ENCODE data around the gene TAAR6.
"Not testable (repeated sequence)": the region's sequence is repeated elsewhere in the genome, so short reads cannot be mapped to it uniquely, and the experiment has no call there.

DNA sequence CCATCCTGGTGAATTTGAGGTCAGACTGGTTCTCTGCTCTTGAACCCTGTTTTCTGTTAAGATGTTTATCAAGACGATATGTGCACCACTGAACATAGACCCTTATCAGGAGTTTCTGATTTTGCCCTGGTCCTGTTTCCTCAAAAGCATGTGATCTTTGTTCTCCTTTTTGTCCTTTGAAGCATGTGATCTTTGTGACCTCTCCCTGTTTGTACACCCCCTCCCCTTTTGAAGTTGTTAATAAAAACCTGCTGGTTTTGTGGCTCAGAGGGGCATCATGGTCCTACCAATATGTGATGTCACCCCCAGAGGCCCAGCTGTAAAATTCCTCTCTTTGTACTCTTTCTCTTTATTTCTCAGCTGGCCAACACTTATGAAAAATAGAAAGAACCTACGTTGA, 35.6 kb upstream of the TAAR6 start:
- not testable (repeated sequence) for TF ChIP-seq JUND (IDR thresholded peaks at IDR 0.05); FOXA1 (IDR thresholded peaks at IDR 0.05); SP1 (IDR thresholded peaks at IDR 0.05); TAF1 (conservative IDR thresholded peaks at IDR 0.05); RAD21 (IDR thresholded peaks at IDR 0.05); HNF4A (conservative IDR thresholded peaks at IDR 0.05); RXRA (IDR thresholded peaks at IDR 0.05); EGR1 (IDR thresholded peaks at IDR 0.05; ENCODE audit: low read depth in 2 of 2)
- TF ChIP-seq, protein P1, sequence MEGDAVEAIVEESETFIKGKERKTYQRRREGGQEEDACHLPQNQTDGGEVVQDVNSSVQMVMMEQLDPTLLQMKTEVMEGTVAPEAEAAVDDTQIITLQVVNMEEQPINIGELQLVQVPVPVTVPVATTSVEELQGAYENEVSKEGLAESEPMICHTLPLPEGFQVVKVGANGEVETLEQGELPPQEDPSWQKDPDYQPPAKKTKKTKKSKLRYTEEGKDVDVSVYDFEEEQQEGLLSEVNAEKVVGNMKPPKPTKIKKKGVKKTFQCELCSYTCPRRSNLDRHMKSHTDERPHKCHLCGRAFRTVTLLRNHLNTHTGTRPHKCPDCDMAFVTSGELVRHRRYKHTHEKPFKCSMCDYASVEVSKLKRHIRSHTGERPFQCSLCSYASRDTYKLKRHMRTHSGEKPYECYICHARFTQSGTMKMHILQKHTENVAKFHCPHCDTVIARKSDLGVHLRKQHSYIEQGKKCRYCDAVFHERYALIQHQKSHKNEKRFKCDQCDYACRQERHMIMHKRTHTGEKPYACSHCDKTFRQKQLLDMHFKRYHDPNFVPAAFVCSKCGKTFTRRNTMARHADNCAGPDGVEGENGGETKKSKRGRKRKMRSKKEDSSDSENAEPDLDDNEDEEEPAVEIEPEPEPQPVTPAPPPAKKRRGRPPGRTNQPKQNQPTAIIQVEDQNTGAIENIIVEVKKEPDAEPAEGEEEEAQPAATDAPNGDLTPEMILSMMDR (IDR thresholded peaks at IDR 0.05; ENCODE audit: low read depth, low read length, missing input control) = not testable (repeated sequence)
- TF ChIP-seq, protein P2, sequence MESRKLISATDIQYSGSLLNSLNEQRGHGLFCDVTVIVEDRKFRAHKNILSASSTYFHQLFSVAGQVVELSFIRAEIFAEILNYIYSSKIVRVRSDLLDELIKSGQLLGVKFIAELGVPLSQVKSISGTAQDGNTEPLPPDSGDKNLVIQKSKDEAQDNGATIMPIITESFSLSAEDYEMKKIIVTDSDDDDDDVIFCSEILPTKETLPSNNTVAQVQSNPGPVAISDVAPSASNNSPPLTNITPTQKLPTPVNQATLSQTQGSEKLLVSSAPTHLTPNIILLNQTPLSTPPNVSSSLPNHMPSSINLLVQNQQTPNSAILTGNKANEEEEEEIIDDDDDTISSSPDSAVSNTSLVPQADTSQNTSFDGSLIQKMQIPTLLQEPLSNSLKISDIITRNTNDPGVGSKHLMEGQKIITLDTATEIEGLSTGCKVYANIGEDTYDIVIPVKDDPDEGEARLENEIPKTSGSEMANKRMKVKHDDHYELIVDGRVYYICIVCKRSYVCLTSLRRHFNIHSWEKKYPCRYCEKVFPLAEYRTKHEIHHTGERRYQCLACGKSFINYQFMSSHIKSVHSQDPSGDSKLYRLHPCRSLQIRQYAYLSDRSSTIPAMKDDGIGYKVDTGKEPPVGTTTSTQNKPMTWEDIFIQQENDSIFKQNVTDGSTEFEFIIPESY (IDR thresholded peaks at IDR 0.05) = not testable (repeated sequence)
- TF ChIP-seq, protein P3, sequence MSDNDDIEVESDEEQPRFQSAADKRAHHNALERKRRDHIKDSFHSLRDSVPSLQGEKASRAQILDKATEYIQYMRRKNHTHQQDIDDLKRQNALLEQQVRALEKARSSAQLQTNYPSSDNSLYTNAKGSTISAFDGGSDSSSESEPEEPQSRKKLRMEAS (IDR thresholded peaks at IDR 0.05) = not testable (repeated sequence)
- TF ChIP-seq, protein P4, sequence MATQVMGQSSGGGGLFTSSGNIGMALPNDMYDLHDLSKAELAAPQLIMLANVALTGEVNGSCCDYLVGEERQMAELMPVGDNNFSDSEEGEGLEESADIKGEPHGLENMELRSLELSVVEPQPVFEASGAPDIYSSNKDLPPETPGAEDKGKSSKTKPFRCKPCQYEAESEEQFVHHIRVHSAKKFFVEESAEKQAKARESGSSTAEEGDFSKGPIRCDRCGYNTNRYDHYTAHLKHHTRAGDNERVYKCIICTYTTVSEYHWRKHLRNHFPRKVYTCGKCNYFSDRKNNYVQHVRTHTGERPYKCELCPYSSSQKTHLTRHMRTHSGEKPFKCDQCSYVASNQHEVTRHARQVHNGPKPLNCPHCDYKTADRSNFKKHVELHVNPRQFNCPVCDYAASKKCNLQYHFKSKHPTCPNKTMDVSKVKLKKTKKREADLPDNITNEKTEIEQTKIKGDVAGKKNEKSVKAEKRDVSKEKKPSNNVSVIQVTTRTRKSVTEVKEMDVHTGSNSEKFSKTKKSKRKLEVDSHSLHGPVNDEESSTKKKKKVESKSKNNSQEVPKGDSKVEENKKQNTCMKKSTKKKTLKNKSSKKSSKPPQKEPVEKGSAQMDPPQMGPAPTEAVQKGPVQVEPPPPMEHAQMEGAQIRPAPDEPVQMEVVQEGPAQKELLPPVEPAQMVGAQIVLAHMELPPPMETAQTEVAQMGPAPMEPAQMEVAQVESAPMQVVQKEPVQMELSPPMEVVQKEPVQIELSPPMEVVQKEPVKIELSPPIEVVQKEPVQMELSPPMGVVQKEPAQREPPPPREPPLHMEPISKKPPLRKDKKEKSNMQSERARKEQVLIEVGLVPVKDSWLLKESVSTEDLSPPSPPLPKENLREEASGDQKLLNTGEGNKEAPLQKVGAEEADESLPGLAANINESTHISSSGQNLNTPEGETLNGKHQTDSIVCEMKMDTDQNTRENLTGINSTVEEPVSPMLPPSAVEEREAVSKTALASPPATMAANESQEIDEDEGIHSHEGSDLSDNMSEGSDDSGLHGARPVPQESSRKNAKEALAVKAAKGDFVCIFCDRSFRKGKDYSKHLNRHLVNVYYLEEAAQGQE (IDR thresholded peaks at IDR 0.05) = not testable (repeated sequence)

Measured in liver (tissue), 3 donors.